Prostate gland (tissue), 2 donors: ENCODE results near the gene LMBR1.

Source experiments
- CTCF ChIP-seq, 4 experiments: fragments of 200-600 bp in 2 of 4; fragments of 450-650 bp in 2 of 4; sonication (generic) in 2 of 4; IDR thresholded peaks; 1 replicate in 3 of 4; 2 replicates in 1 of 4; pipeline ENCODE4 v1.5.1; 2016 to 2019; ENCODE audit warnings: antibody characterized with exemption in 4 of 4, mild to moderate bottlenecking in 2 of 4, moderate library complexity in 2 of 4
- POLR2A ChIP-seq: fragments of 450-650 bp; IDR thresholded peaks from one replicate; pipeline ENCODE4 v1.6.1; 2016; ENCODE audit warnings: antibody characterized with exemption, mild to moderate bottlenecking
- POLR2AphosphoS5 ChIP-seq: sonication (generic); formaldehyde crosslinking; IDR thresholded peaks from one replicate; pipeline ENCODE4 v1.6.1; 2017; ENCODE audit warnings: antibody characterized with exemption

- TF ChIP-seq CTCF (IDR thresholded peaks at IDR 0.05): no peak
- no peak for TF ChIP-seq POLR2AphosphoS5
- TF ChIP-seq POLR2A: no peak
Observed at GRCh38 chr7:156754201-156754600, 138.8 kb downstream of the LMBR1 start.
